ENCODE measurements around the gene EPN2.

DNA sequence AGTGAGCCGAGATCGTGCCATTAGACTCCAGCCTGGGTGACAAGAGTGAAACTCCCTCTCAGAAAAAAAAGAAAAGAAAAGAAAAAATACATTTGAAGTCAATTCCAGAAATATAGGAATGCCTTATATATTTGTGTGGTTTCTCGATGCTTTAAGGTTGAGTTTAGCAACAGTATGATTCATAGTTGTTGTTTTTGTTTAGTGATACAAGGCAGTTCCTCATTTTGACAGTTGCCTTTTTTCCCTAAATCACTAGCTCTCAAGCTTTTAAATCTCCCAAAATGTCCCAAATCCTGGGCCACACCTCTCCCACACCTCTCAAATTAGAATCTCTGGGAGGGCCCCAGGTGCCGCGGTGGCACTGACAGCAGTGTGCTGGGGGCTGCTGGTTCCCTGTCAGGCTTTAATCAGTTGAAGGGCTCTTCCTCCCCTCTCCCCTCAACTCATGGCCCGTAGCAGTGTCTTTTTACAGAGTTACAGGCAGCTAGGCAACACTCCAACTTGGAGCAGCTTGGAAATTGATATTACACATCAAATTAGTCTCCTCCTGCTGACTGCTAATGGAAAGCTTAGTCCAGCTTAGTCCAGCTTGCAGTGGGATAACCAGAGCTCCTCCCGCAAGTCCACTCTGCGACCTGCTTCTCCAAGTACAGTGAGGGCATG is 58.4 kb downstream of the EPN2 start:
- no peak for TF ChIP-seq POLR2A (IDR thresholded peaks at IDR 0.05)
- TF ChIP-seq, protein P1, sequence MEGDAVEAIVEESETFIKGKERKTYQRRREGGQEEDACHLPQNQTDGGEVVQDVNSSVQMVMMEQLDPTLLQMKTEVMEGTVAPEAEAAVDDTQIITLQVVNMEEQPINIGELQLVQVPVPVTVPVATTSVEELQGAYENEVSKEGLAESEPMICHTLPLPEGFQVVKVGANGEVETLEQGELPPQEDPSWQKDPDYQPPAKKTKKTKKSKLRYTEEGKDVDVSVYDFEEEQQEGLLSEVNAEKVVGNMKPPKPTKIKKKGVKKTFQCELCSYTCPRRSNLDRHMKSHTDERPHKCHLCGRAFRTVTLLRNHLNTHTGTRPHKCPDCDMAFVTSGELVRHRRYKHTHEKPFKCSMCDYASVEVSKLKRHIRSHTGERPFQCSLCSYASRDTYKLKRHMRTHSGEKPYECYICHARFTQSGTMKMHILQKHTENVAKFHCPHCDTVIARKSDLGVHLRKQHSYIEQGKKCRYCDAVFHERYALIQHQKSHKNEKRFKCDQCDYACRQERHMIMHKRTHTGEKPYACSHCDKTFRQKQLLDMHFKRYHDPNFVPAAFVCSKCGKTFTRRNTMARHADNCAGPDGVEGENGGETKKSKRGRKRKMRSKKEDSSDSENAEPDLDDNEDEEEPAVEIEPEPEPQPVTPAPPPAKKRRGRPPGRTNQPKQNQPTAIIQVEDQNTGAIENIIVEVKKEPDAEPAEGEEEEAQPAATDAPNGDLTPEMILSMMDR (IDR thresholded peaks at IDR 0.05) = no peak

Measured in thyroid gland (tissue), 4 donors.